GM21423 (cell line): ENCODE measurements around the gene RAD51B.

Source experiments
- ATAC-seq: cut with Tn5 transposase; IDR thresholded peaks from one replicate; pipeline ENCODE4 v1.9.1; 2021; ENCODE audit warnings: mild to moderate bottlenecking, moderate library complexity; ENCODE audit not compliant: unreplicated experiment

The RAD51B gene

DNA sequence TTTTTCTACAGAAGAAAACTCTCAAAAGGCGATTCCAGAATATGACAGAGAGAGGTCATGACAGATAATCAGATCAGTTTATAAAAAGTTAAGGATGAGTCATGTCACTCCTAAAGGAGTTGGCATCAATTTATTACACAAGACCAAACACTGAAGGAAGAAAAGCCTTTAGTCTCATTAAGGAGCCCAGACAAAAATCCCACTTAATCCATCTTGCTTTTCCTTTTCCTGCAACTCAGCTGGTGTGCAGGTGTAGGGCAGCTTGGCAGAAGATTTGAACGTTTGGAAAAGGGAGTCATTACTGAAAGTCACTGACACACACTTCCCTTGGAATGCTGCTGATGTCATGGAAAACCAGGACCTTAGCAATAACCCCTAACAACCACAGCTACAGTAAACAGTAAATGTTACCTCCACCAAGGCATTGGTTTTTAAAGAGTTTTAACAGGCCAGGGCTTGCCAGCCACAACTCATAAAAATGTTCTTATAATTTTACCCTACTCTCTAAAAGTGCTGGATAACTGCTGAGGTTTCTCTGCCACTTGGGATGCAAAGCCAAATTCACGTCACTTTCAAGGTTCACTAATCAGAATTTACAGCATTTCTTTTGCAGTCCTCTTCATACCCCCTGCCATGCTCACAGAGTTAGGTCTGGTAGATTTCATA, 320.6 kb downstream of the RAD51B start:
- ATAC-seq, result no peak

- ATAC-seq, result no peak
Measured at GRCh38 chr14:68140806-68141205, 321.2 kb downstream of the RAD51B start.

GRCh38 chr14:68141281-68142088, 321.9 kb downstream of the RAD51B start:
- no peak for ATAC-seq

DNA sequence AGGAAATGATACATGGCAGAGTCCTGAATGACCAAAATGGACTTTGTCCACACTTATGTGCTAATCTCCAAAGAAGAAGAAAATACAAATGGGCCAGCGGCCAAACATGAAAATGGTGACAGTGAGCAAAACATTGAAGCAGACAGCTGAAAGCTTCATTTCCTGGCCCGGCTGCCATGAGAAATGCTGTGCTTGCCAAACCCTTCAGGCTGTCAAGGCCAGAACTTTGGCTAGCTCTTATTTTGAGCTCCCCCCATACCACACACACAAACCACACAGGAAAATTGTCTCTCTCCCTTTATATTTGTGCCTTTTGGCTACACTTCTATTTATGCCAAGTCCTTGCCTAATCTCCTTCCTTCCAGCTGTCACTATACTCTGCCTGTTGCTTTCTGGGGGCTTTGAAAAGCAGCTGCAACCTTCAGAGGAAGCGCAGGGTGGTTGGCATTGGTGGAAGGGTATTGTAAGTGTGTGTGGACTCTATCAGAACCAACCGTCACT, 323.8 kb downstream of the RAD51B start:
- no peak for ATAC-seq

GRCh38 chr14:68144051-68144681, 324.6 kb downstream of the RAD51B start:
- ATAC-seq, result no peak

- no peak for ATAC-seq
Measured at GRCh38 chr14:68145036-68145435, 325.5 kb downstream of the RAD51B start.

DNA sequence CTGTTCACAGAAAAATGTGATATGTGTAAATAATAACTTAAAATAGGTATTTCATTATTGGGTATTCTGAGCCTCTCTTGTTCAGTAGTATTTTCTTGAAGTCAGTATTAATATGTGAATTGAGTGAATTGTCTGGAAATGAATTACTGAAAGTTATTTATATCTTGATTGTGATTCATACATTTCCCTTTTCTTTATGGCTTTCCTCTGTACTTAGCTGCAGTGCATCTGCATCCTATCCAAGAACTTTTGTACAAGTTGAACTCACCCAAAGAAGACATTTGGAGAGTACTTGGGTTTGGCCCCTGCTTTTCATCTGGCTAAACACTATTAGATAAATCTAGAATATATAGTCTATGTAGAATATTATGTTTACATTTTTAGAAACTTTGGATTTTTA, 326.0 kb downstream of the RAD51B start:
- ATAC-seq, result no peak

DNA sequence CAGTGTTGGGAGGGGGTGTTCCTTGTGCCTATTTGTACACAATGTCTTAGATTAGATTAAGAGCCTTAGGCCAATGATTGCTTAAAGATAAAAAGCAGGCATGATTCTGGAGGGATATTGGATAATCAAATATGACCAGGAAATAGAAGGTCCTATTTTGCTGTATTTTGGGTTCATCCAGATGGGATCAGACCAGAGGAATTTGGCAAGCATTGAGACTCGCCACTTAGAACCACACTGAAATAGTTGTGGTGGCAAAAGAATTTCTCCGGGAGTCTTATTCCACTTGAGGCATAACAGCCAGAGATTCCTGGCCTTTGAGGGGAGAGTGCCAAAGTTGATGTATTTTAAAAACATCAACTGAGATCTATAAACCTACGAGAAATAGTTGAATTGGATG, 327.2 kb downstream of the RAD51B start:
- ATAC-seq, result no peak

GRCh38 chr14:68147303-68147702, 327.7 kb downstream of the RAD51B start:
- no peak for ATAC-seq

- ATAC-seq, result no peak
Measured at GRCh38 chr14:68148276-68148675, 328.7 kb downstream of the RAD51B start.

- ATAC-seq, result no peak
Measured at GRCh38 chr14:68148763-68149162, 329.2 kb downstream of the RAD51B start.

- ATAC-seq, result no peak
Measured at GRCh38 chr14:68153275-68153674, 333.7 kb downstream of the RAD51B start.

DNA sequence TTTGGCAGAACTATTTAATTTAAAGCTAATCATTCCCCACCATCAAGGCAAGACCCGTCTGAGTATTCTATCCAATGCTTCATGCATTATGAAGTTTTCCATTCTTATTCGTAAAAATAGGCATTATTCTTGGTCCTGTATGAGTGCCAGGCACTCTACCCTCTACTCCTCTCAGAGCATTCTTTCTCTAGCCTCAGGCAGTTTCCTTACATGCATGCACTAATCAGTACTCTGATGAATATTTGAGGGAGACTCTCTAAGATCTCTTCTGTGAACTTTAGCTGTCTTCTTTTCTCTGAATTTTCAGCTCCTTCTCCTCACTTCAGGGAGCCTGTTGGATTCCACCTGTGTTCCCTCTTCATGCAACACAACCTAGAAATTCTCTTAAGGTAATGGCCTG, 334.7 kb downstream of the RAD51B start:
- no peak for ATAC-seq

DNA sequence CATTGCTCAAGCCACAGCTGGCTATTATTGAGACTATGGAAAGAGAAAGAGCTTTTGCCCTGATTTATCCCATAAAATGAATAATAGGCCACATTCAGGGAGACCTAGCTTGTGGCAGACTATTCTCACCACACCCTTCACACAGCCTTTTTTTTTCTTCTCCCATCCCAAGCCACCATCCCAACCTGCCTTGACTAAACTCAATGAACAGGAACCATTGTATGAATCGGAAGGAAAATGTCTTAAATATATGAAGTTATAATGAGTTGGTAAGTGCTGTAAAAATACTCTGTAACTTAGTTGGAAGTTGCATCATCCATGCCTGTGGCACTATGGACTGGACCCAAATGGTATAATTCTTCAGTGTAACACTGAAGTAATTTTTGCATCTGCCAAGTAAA, 338.4 kb downstream of the RAD51B start:
- ATAC-seq, result no peak

- ATAC-seq, result no peak
Measured at GRCh38 chr14:68158640-68159039, 339.1 kb downstream of the RAD51B start.

GRCh38 chr14:68159701-68160633, 340.4 kb downstream of the RAD51B start:
- no peak for ATAC-seq

GRCh38 chr14:68160779-68161546, 341.4 kb downstream of the RAD51B start:
- ATAC-seq, result no peak

- no peak for ATAC-seq
Measured at GRCh38 chr14:68162887-68163286, 343.3 kb downstream of the RAD51B start.

DNA sequence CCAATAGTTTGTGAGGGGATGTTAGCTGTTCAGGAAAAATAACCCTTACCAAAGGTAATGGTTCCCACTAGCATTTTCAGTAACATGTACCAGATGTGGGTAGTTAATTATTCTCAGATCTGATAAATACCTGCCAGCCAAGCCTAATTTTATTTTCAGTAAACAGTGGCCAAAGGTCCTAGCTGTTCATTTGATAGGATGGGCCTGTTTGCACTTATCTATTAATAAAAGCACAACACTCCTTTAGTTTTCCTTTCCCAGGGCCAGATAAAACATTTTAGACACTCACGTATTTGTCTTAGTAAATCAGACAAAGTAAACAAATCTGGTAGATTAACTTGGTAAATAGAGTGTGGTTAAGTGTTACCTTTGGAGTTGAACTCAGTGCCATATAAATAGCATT, 345.1 kb downstream of the RAD51B start:
- ATAC-seq, result no peak

DNA sequence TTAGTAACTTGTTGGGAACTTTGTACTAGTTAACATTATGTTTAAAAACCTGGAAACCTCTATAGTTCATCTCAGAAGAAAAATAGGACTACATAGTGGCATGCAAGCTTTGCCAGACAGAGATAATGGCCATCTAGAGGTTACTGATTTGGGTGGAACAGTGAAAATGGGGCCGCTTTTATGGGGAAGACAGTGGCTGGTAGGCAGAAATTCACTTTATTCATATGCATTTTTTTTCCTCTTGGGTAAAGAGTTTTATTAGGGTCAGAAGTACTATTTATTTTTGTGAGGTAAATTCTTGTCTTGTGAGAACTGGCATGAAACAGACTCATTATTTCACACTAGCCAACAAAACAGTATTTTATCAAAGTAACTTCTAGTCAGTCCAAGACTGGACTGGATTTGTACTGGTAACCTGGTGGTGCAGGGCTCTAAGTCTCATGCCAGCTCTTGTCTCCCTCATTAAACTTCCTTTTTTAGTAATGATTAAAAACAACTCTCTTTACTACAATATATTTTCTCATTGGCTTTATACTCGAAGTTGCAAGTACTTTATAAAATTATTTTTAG, 345.8 kb downstream of the RAD51B start:
- ATAC-seq, result no peak
